Stimulated activated CD4-positive, alpha-beta T cell treated with anti-CD3 and anti-CD28 coated beads, Interleukin-2, amount 100 ng/mL, for 24 hours (primary cell): ENCODE results near the gene IL12A.

Experiments
- DNase-seq, 2 donors: peaks; one replicate each; pipeline ENCODE4 v3.0.0-alpha.2; 2020

IL12A gene

DNA sequence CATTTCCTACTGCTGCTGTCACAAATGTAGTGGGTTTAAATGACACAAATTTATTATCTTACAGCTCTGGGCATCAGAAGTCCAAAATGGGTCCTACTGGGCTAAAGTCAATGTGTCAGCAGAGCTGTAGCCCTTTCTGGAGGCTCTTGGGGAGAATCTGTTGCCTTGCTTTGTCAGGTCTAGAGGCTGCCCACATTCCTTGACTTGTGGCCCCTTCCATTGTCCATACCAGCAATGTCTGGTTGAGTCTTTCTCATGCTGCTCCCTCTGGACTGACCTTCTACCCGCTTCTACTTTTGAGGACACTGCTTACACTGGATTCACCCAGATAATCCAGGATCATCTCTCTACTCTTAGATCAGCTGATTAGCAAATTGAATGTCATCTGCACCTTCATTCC, 3.0 kb downstream of the IL12A start:
- DNase-seq, result no peak

DNA sequence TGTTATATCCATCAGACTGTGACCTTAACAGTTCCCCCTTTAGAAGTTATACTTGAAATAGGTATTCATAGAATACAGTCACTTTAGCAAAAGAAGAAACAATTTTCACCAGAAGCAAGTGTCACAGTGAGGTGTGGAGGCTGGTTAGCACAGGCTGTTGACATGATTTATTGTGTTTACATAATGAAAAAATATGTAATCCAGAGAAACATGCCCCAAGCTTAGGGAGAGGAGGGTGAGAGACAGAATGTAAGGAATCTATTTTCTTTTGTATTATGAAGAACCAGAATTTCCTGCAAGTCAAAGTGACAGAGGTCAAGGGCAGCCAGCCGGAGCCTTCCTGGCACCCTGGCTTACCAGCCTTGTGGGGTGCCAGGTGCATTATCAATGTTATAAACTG, 4.0 kb downstream of the IL12A start:
- no peak for DNase-seq

DNA sequence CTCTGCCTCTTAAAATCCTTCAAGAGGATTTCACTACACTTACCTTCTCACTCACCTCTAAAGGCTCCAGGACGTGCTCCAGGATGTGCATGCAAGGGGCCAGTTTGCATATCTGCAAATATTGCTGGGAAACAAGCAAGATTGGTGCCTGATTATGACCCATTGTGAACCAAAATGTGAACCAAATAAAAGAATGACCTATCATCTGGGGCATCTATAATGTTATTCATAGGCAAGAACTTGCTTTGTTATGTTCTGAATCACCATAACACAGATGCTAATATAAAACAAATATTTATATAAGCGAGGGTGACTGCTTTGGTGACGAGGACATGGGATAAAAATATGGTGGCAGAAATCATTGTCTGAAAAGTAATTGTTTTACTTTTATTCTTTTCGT, 5.5 kb downstream of the IL12A start:
- no peak for DNase-seq

DNA sequence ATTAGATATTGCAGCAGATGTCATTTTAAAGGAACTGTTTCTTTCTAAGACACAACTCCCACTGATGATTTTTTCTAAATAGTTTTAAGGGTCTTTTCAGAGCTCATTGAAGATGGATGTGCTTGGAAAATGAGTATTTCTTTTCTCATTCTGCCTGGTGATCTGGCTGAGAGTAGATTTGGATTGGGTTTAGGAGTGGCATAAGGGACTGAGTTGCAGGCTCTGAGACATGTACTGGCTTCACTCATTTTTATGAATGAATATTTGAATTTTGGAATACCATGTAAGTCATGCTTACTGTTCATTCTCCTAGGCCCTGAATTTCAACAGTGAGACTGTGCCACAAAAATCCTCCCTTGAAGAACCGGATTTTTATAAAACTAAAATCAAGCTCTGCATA, 6.5 kb downstream of the IL12A start:
- no peak for DNase-seq

DNA sequence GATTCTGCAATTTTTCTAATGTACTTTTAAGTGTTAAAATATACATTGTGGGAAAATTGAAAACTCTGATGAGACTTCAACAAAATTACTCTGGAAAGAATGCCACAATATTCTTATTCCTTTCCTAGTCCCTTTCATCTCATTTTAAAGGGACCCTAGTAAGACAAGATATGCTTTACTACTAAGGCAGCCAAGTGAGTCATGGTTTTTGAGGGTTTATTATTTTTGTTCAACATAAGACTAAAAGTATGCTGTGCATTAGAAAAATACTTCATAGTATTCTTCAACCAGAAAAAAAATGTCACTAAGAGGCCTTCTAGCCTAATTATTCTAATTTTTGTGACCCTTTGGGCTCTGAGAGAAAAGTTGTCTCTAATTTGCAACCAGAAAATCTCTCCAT, 7.4 kb downstream of the IL12A start:
- no peak for DNase-seq

DNA sequence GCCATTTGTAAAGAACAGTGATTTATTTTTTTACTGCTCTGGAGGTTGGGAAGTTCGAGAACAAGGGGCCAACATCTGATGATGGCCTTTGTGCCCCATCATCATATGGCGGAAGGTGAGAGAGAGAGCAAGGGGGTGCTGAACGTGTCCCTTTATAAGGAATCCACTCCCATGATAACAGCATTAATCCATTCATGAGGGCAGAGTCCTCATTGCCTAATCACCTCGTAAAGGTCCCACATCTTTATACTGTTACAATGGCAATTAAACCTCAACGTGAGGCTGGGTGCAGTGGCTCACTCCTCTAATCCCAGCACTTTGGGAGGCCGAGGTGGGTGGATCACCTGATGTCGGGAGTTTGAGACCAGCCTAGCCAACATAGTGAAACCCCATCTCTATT, 8.3 kb downstream of the IL12A start:
- no peak for DNase-seq

DNA sequence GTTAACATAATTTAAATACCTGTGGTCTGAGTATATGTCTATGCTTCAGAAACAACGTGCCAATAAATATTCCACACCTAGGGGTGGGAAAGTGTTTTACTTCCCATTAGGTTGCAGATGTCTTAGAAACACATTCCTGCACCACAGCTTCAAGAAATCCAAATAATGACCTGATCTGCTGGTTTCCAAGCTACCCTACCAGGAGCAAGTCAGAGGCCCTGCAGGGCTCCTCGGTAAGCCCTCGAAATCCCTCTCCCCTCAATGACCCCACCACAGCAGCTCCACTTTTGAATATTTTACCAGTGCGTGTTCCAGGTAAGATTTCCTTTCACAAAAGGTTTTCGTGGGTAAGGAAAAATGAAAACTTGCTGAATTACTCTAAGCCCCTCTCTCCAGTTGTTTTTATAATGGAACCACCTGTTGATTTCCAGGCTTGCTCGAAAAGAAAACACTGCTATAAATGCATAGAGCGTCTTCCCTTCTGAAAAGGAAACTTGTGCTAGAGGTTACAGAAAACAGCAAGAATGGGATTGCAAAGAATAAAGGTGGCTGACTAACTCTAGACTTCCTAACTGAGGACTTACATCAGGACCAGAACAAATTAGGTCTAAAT, 12.6 kb downstream of the IL12A start:
- no peak for DNase-seq

DNA sequence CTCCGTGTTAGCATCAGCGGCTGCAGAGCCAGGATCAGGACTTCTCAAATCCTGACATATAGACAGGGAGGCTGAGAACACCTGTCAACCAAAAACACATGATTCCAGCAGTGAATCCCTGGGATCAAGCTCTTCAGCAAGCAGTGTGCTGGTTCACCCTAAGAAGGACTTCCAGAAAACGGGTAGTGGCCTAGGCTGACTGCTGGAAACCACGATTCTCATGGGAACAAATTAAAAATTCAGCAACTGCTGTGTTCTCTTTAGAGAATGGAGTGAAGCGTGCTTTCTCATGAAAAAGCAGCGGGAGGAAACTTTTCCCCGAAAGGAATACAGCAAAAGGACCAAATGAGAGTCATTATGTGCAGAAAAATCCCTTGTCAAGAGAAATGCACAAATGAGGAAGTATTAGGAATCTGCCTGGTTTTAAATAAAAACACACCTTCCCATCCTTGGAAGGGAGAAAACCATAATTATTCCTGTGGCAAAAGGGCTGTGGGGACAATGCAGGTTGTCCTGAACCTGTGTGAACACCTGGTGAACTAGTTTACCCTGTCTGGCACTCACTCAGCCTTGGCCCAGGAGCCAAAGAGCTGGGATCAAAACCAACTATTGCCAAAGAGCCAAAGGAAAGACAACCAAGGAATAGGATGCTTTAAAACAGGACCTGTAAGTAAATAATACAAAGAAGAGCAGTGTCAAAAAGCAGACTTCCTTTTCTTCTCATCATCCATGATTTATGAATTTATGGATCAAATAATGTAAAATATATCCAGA, 13.4 kb downstream of the IL12A start:
- no peak for DNase-seq

DNA sequence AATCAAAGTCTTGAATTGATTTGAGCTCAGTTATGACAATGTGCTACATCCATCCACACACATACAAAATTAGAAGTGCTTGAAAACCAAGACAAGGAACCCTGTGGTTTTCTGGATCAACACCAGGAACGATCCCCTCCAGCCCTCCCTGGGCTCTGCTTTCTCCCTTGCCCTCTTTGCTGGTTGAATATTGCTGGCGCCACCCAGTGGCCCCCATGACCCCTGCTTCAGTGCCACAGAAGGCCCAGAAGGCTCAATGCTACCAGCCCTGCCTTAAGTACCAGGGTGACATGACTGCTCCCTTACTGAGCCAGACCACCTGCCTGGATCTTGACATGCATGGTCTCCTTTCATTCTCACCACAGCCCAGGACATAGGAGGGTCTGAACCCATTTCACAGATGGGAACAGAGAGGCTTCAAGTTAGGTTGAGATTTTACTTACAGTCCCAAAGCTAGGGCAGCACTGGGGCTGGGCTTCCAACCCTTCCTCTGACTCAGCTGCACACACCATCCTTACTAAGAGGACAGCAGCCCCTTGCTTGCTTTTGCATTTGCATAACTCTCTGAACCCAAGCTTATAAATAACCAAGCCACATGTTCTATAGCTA, 15.0 kb downstream of the IL12A start:
- peak in 1 of 2 donors; percentile 49 for DNase-seq

DNA sequence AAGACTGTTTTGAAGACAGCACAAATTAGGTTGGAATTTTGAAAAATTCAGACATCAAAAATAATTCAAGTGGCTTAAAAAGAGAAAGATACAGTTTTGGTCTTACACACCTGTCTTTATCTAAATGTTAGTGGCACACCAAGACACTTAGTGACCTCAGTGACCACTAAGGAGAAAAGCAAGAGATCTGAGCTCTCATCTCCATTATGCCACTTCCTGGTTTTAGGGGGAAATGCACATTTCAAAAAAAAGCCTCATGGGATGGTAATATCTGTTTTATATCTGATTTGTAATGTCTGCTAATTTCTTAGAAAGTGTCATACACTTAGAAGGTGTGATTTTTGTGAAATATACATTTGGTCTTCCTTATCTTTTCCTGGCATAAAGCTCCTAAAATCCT, 16.4 kb downstream of the IL12A start:
- no peak for DNase-seq

DNA sequence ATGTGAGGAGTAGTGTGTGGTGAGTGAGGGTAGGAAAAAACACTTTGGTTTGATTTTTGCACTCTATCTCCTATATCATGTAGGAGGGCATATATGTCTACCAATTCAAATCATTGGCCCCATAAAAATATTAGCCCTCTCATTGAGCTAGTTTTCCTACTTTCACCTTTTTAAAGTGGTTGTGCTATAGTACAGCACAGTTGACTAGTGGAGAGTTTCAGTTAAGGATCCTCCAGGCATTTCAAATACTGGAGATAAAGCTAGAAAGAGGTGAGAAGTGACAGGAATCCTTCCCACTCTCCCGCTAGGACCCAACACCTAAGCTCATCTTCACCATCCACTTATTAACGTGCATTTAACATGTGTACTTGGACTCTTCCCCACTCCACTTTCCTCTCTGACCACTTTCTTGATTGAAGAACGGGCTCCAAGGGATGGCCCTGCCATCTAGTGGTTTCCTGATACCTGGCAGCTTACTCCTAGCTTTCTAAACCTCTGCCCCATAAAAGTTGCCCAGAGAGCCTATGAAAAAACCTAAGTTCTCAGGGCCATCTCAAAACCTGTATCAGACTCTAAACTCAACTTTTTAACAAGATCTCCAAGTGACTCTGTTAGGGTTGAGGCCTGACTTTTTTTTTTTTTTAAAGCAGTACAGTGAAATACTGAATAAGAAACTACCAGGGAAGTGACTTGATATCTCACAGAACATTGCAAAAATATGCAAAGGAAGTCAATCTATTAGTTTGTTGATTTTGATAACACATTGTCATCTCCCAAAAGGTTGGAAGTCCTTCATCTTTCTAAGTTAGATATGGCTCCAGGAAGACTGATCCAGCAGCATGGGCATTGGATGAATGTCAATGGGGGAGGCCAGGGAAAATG, 17.9 kb downstream of the IL12A start:
- no peak for DNase-seq

DNA sequence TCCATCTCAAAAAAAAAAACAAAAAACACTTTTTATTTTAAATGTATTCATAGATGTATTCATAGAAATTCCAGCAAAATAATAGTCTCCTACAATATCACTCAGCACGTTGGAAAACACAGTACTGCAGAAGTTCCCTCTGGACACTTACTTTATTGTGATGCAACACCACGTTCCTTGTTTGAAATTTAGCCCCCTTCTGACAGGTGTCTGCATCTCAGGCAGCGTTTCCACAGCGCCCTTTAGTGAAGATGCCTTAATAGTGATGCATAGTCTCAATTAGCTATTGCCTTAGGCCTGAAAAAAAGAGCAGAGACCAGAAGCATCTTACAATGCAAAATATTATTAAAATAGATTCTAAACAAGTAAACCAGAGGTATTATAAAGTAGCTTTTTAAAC, 20.3 kb downstream of the IL12A start:
- DNase-seq, result no peak

DNA sequence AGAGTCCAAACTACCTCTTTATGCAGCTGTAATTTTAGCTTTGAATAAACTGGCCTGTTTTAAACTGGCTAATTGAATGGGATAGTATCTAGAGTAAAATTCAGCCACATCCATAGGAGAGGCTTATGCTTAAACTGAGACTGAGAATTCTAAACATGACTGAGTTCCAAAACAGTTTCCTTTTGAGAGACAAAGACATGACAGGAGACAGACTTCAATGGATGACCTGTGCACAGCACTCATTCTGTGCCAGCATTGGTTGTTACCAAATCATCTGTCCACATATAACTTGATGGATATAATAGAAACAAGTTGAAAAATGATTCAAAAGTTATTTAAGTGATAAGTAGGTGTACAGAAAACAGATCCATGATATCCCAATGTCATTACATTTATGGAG, 20.9 kb downstream of the IL12A start:
- DNase-seq, result no peak

DNA sequence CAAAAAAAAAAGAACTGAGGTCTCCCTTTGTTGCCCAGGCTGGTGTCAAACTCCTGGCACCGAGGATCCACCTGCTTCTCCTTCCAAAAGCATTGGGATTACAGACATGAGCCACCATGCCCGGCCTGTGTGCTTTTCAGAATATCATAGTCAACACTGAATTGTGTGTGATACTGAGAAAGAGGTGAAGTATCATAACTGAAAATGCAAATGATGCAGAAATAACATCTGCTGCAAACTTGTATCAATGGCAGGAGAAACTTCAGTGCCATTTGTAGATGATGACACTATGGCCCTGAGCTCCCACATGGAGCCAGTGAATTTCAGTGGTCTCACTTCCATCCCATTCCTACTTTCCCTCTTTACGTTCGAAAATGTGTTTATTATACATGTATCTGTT, 21.9 kb downstream of the IL12A start:
- DNase-seq, result no peak

DNA sequence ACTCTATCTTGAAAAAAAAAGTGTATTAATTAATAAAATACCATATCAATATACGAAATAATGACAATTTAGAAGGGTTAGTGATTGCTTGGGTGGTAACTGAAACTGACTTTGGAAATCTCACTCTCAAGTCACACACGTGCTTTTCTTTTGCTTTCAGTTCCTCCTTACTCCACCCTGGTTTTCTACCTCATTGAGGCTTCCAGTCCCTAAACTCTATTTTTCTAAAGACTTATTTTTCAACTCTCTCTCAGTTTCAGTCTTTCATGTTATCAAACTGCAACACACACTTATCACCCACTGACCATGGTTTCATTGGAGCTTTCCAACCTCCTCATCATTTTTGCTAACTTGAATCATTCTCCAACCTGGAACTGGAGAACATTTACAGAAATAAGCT, 23.5 kb downstream of the IL12A start:
- no peak for DNase-seq

DNA sequence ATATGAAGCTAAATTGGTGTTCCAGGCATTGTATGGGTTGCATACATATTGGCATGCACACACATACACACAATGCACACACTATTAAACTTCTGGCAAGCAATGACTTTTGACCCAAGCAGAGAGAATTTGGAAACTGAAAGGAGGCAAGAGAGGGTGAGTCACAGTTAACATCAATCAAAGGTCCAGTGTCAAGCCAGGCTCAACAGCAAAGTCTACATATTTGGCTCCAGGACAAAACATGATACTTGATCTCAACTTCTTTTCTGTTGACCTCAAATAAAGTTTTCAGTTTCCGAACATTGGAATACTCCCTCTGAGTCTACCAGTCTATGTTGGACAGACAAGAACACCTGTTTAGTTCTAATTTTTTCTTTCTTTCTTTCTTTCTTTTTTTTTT, 28.3 kb downstream of the IL12A start:
- DNase-seq, result no peak

DNA sequence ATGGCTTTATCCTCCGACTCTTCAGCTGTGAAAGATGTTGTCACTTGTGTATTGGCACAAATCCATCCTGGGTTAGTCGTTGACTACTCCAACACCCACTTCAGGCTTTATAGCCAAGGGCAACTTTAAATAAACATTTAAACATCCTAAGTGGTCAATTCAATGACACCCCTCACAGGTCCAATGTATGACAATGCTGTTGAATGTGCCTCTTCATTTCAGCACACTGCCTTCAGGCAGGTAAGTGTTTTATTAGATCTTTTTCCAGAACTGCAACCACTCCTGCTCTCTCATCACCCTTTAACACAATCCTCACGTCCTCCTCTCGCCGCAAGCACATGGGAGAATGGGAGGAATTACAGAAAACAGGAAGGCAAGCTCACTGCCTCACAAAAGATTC, 30.3 kb downstream of the IL12A start:
- no peak for DNase-seq

DNA sequence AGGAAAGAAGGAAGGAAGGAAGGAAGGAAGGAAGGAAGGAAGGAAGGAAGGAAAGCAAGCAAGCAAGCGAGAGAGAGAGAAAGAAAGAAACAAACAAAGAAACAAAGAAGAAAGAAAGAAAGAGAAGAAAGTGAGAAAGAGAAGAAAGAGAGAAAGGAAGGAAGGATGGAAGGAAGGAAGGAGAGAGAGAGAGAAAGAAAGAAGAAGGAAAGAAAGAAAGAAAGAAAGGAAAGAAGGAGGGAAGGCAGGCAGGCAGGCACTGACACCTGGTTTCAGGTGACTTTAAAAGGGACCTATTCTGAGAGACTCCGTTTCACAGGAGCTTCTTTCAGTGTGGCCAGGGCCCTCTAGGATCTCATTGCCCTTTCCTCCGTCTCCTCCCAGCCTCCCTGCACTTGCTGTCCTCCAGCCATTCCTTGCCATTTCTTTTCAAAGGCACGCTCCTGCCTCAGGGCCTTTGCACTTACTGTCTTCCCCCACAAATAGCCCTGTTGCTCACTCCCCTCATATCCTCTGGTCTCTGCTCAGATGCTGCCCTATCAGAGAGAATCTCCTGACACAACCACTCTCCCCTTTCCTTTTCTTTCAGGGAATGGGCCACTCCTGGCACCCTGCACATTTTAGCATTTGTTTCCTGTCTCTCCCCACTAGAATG, 31.5 kb downstream of the IL12A start:
- DNase-seq, result no peak

DNA sequence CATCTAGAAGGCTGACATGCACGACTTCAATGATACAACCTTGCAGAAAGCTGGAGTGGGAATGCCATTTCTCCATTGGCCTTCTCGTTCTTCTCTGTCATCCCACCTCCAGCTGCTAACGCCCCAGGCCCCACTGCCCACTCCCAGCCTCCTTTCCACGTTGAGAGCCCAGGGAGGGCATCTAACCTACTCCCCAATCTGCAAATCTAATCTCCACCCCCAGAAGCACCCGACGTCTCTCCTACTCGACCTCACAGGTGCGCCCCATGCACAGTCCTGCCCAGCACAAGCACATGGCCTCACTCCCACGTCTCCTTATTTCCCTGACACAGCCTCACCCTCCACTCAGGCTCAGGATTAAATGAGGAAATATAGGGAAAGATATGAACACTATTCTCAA, 33.4 kb downstream of the IL12A start:
- no peak for DNase-seq

DNA sequence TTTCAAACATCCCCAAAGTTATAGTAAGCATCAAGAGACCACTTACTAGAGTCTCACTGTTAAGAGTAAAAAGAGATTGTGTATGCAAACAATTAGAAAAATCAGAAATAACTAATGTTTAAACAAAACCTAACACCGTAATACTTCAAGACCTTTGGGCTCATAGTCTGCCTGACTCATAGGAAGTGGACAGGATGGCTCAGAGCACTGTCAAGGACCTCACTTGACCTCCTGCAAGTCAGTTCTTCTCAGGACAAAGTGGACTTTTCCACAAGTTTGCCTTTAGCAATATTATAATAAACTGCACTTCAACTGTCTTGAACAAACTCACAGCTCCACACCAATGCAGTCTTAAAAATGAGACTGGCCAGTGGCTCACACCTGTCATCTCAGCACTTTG, 34.8 kb downstream of the IL12A start:
- no peak for DNase-seq

DNA sequence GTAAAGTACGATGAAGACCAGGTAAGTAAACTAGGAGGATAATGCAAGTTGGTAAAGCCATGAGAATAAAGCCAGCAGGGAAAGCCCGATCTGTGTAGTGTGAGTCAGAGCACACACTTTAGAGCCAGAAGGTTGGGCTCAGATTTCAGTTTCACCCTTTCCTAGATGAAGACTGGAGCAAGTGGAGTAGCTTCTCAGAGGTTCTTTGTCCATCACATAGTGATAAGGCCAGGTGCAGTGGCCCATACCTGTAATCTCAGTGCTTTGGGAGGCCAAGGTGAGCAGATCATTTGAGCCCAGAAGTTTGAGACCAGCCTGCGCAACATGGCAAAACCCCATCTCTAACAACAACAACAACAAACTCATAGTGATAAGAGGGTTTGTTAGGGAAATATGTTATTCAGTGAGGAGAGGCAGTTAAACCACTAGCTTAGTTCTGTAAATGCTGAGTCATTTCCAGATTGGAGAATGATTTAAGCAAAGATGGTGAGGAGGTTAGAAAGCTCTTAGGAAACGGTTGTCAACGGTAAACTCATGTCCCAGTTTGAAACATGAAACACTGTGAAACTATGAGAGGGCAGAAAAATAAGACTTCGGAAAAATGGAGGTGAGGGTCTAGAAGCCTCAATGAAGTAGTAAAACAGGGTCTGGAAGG, 39.0 kb downstream of the IL12A start:
- DNase-seq, result no peak

DNA sequence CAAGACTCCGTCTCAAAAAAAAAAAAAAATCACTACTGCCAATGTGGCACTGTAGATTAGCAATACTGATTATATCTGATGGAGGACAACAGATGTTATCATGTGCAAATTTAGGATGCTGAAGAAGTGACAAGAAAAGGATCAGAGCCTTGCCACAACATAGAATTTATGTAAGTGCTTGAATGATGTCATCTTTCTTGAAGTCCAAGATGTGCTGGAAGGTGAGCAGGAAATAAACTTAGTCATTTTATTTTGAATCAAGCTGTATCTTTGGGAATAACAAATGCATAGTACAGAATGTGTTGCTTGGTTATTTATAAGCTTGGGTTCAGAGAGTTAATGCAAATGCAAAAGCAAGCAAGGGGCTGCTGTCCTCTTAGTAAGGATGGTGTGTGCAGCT, 47.1 kb downstream of the IL12A start:
- DNase-seq, result no peak
